CD4-positive, alpha-beta memory T cell (primary cell): ENCODE measurements around the gene TRIM7. TPM values are rescaled to one million over a fixed set of nuclear protein-coding genes. Genes with fewer than 3 reads are reported as not detected.
A peak's percentile ranks its signal among the peaks of the same experiment; 100 is the strongest.

Experiments used
- CTCF ChIA-PET: fragments of 350-600 bp; sonication (Branson Sonifier 250); formaldehyde crosslinking; loops from one replicate; lab custom pipeline; 2021; ENCODE audit warnings: inconsistent platforms; ENCODE audit not compliant: partially characterized antibody; lab: Charles Lee
- POLR2A ChIA-PET: fragments of 350-600 bp; sonication (Branson Sonifier 250); formaldehyde crosslinking; loops from one replicate; lab custom pipeline; 2021; ENCODE audit not compliant: partially characterized antibody; lab: Charles Lee
- DNase-seq, 5 donors: peaks; one replicate each; pipeline versions ENCODE4 v3.0.0 to v3.0.0-alpha.2; 2020 to 2022; ENCODE audit warnings: mixed read lengths in 1 of 5
- H3K27ac ChIP-seq: one replicate; pipeline ENCODE4 v1.7.0; 2013; ENCODE audit warnings: low read depth, low read length
- H3K27me3 ChIP-seq: 2 replicates; pipeline ENCODE4 v1.7.0; 2013; ENCODE audit warnings: mild to moderate bottlenecking, low read length, moderate library complexity; ENCODE audit not compliant: insufficient read depth
- H3K36me3 ChIP-seq: 2 replicates; pipeline ENCODE4 v1.7.0; 2013; ENCODE audit warnings: mild to moderate bottlenecking, low read length, moderate library complexity; ENCODE audit not compliant: insufficient read depth
- H3K4me1 ChIP-seq: 2 replicates; pipeline ENCODE4 v1.7.0; 2013; ENCODE audit warnings: mild to moderate bottlenecking, low read length, moderate library complexity; ENCODE audit not compliant: insufficient read depth
- H3K4me3 ChIP-seq, 2 donors: one replicate each; pipeline ENCODE4 v1.7.0; 2013; ENCODE audit warnings: low read length in 2 of 2, mild to moderate bottlenecking in 1 of 2
- H3K9me3 ChIP-seq, 2 donors: one replicate each; pipeline ENCODE4 v1.7.0; 2013; ENCODE audit warnings: low read length in 2 of 2, control low read depth in 1 of 2; ENCODE audit not compliant: control insufficient read depth in 1 of 2
- H3K27ac Mint-ChIP-seq, 7 donors: one replicate each; pipeline ENCODE4 v1.8.0; 2020 to 2021; ENCODE audit warnings: mixed read lengths in 7 of 7, mild to moderate bottlenecking in 6 of 7, inconsistent platforms in 3 of 7, moderate library complexity in 3 of 7
- H3K27me3 Mint-ChIP-seq, 2 donors: one replicate each; pipeline ENCODE4 v1.8.0; 2020 to 2021; ENCODE audit warnings: mixed read lengths in 2 of 2
- H3K36me3 Mint-ChIP-seq, 2 donors: one replicate each; pipeline ENCODE4 v1.8.0; 2020 to 2021; ENCODE audit warnings: mixed read lengths in 2 of 2, inconsistent platforms in 1 of 2, mild to moderate bottlenecking in 1 of 2
- H3K4me1 Mint-ChIP-seq, 4 donors: one replicate each; pipeline ENCODE4 v1.8.0; 2020 to 2021; ENCODE audit warnings: mixed read lengths in 4 of 4, mild to moderate bottlenecking in 1 of 4
- H3K4me3 Mint-ChIP-seq, 8 donors: one replicate each; pipeline ENCODE4 v1.8.0; 2020 to 2021; ENCODE audit warnings: mixed read lengths in 8 of 8, mild to moderate bottlenecking in 7 of 8, moderate library complexity in 6 of 8, inconsistent platforms in 3 of 8
- H3K9me3 Mint-ChIP-seq, 8 donors: one replicate each; pipeline ENCODE4 v1.8.0; 2020 to 2021; ENCODE audit warnings: mixed read lengths in 8 of 8, mild to moderate bottlenecking in 5 of 8, inconsistent platforms in 3 of 8, moderate library complexity in 1 of 8
- intact Hi-C: fragments of 100-400 bp; cut with micrococcal nuclease; formaldehyde crosslinking; loops from one replicate; pipeline ENCODE4 v1.15.1; 2023
- polyA plus RNA-seq, 2 donors: library from polyadenylated mRNA; unstranded; fragments of 300-500 nt; fragmentation: Illumina TruSeq; gene quantifications; one replicate each; pipeline ENCODE4 v1.2.3, GENCODE V29; 2021
- total RNA-seq, 2 experiments: library from RNA; stranded (reverse); gene quantifications; one replicate each; pipeline ENCODE4 v1.2.3, GENCODE V29; 2021

Gene TRIM7
- total and polyA plus RNA-seq, 4 experiments from 2014 or later, result 0.63 to 4.2 (median 2.0) TPM

DNA sequence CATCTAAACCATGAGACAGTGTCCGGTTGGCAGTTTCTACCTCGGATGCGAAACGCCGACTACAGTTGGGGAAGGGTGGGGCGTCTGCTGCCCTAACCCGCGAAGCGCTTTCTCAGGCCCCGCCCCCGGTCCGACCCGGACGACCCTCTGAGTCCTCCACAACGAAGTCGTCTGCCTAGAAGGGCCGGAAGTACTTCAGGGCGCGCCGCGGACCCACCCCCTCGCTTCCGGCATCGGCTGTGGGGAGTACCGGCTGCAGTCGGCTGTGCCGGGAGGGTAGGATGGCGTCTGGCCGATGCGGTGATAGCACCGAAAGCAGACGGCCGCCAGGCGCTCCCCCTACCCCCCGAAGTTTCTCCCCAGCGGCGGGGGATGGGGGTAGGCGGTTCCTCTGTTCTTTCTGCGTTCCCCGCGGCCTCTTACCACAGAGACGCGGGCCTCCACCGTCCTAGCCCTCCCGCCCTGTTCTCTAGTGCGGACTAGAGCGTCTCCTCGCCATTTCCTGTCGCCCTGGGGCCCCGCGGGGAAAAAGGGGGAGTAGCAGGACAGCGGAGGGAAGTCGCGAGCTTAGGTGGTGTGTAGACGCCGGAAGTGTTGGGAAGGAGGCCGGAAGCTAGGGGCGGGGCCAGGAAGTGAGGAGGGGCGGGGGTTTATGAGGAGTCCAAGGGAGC, 18.2 kb upstream of the TRIM7 start, which contains the start of gene TRIM41:
TRIM41 (plus strand) TSS at position 224 of the 671 bp plus-strand sequence. CDS start 719 bp downstream, outside the sequence.
- Mint-ChIP-seq H3K27ac (peak within 1 kb of the TSS; percentile 98 to 100 (median 99)), H3K4me3 (peak within 1 kb of the TSS; percentile 90 to 99 (median 97)), H3K36me3 (peaks cover 0 to 42% of the 10 kb centered on the region in 2 donors), H3K9me3 (peaks cover 0 to 40% (median 4%) of the 10 kb centered on the region in 8 donors), H3K27me3 (peaks cover 0 to 18% of the 10 kb centered on the region in 2 donors), H3K4me1 (peaks cover 32 to 75% (median 52%) of the 10 kb centered on the region in 4 donors)
- H3K36me3 ChIP-seq, result no peaks in the 10 kb centered on the region
- ChIA-PET CTCF (interaction anchor here (1.2 to 2.6 kb wide), 7 partner anchors 16 to 39 kb away, joined by 3 to 28 read pairs (median 10); partner anchors contain the start of gene TRIM52), POLR2A (interaction anchor here (0.8 to 9.4 kb wide), 16 partner anchors 9 to 420 kb away, joined by 3 to 375 read pairs (median 8); partner anchors contain the start of genes RACK1, TRIM52 and TRIM7)
- peak within 1 kb of the TSS; percentile 62 to 90 for H3K4me3 ChIP-seq
- H3K27ac ChIP-seq, result peak within 1 kb of the TSS; percentile 97
- no peaks in the 10 kb centered on the region for H3K9me3 ChIP-seq
- peak; percentile 97 to 98 (median 97) for DNase-seq
- intact Hi-C loops, result loop anchor here (1.0 to 2.0 kb wide), 6 partner anchors 20 to 420 kb away; partner anchors contain the start of genes MGAT1, RACK1, TRIM52 and ZFP62
- peaks cover 52% of the 10 kb centered on the region for H3K4me1 ChIP-seq
- H3K27me3 ChIP-seq, result no peaks in the 10 kb centered on the region

DNA sequence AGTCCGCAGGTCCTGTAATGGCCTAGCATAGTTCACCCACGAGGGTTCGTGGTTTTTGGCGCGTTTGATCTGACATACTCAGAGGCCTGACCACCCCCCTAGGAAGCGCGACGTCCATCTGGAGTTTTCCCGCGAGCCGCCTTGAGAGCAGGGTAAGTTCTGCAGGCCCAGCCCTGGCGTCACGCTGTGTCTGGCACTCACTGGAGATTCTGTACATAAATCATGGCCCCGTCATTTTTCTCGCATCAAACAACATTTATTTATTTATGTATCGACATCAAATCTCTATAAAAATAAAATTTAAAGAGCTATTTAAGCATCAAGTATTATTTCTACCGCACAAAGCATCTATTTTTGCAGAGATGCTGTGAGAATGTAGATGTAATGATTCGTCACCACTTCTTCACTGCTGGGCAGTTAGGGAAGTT, 17.6 kb upstream of the TRIM7 start:
- Histone ChIP-seq H3K27ac (peak overlapping the region; percentile 97), H3K9me3 (no peaks in the 10 kb centered on the region), H3K4me1 (peaks cover 56% of the 10 kb centered on the region), H3K36me3 (no peaks in the 10 kb centered on the region), H3K4me3 (peak overlapping the region; percentile 62 to 90), H3K27me3 (no peaks in the 10 kb centered on the region)
- ChIA-PET POLR2A (interaction anchor here (1.1 to 9.4 kb wide), 12 partner anchors 9 to 419 kb away, joined by 3 to 375 read pairs (median 10); partner anchors contain the start of genes RACK1, TRIM52 and TRIM7), CTCF (interaction anchor here (1.5 to 2.6 kb wide), 5 partner anchors 15 to 38 kb away, joined by 3 to 28 read pairs (median 13); partner anchors contain the start of gene TRIM52)
- Mint-ChIP-seq H3K4me1 (peaks cover 35 to 81% (median 56%) of the 10 kb centered on the region in 4 donors), H3K9me3 (peaks cover 0 to 45% (median 4%) of the 10 kb centered on the region in 8 donors), H3K4me3 (peak overlapping the region; percentile 90 to 99 (median 97)), H3K27ac (peak overlapping the region; percentile 98 to 100 (median 99)), H3K27me3 (peaks cover 0 to 23% of the 10 kb centered on the region in 2 donors), H3K36me3 (peaks cover 0 to 47% of the 10 kb centered on the region in 2 donors)
- intact Hi-C loops, result loop anchor here (1.0 to 2.0 kb wide), 7 partner anchors 15 to 420 kb away; partner anchors contain the start of genes MGAT1, RACK1, TRIM52 and ZFP62
- no peak for DNase-seq

- DNase-seq, result peak; percentile 93 to 97 (median 95)
- Mint-ChIP-seq H3K36me3 (peaks cover 0 to 53% of the 10 kb centered on the region in 2 donors), H3K27me3 (peaks cover 0 to 24% of the 10 kb centered on the region in 2 donors), H3K4me1 (peaks cover 38 to 87% (median 57%) of the 10 kb centered on the region in 4 donors), H3K4me3 (peak overlapping the region; percentile 90 to 99 (median 97)), H3K27ac (peak overlapping the region; percentile 98 to 100 (median 99)), H3K9me3 (peaks cover 0 to 48% (median 4%) of the 10 kb centered on the region in 8 donors)
- Histone ChIP-seq H3K27ac (peak overlapping the region; percentile 97), H3K9me3 (no peaks in the 10 kb centered on the region), H3K4me1 (peaks cover 59% of the 10 kb centered on the region), H3K36me3 (no peaks in the 10 kb centered on the region), H3K4me3 (peak overlapping the region; percentile 62 to 90), H3K27me3 (no peaks in the 10 kb centered on the region)
- ChIA-PET POLR2A (interaction anchor here (1.1 to 9.4 kb wide), 12 partner anchors 8 to 418 kb away, joined by 3 to 375 read pairs (median 10); partner anchors contain the start of genes RACK1, TRIM52 and TRIM7), CTCF (interaction anchor here (1.5 to 2.6 kb wide), 5 partner anchors 15 to 39 kb away, joined by 3 to 28 read pairs (median 13); partner anchors contain the start of gene TRIM52)
- intact Hi-C loops, result loop anchor here (1.0 to 2.0 kb wide), 3 partner anchors 15 to 419 kb away; partner anchors contain the start of genes MGAT1 and ZFP62
Measured at GRCh38 chr5:181221792-181222629, 17.0 kb upstream of the TRIM7 start.

DNA sequence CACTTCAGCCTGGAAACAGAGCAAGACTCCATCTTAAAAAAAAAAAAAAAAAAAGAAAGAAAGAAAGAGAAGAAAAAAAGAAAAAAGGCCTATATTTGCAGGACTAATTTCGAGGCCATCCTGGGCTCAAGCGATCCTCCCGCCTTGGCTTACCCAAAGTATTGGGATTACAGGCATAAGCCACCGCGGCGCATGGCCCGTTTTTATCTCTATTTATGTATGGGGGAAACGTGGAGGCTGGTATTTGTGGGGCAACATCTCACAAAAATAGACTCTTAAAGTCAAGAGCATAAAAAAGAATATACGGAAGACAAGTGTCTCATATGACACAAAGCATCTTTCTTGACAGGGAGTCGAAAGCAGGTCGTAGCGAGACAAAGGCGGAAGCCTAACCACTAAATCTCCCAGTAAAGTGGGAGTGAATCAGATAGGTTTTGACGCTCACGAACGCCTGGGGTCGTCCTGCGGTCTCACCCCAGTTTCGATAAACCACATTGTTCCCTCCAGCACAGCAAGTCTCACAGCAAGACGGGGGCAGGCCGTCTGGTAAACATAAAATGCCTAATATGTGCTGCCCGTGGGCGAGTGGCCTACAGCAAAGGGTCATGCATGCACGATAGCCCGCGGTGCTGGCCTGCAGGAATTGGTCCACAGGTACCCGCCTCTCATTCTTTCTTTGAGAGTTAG, 16.3 kb upstream of the TRIM7 start:
- CTCF ChIA-PET, result interaction anchor here (1.5 to 2.6 kb wide), 5 partner anchors 14 to 40 kb away, joined by 3 to 28 read pairs (median 13); partner anchors contain the start of gene TRIM52
- H3K9me3 ChIP-seq, result no peaks in the 10 kb centered on the region
- H3K27me3 Mint-ChIP-seq, result peaks cover 0 to 24% of the 10 kb centered on the region in 2 donors
- peak overlapping the region; percentile 33 to 34 for H3K4me3 ChIP-seq
- H3K4me1 ChIP-seq, result peaks cover 60% of the 10 kb centered on the region
- DNase-seq, result peak; percentile 72 to 85 (median 75)
- H3K4me1 Mint-ChIP-seq, result peaks cover 39 to 88% (median 57%) of the 10 kb centered on the region in 4 donors
- H3K27ac ChIP-seq, result peak overlapping the region; percentile 97
- H3K36me3 Mint-ChIP-seq, result peaks cover 0 to 52% of the 10 kb centered on the region in 2 donors
- intact Hi-C loops, result no loop called here
- POLR2A ChIA-PET, result interaction anchor here (2.2 to 9.4 kb wide), 7 partner anchors 7 to 40 kb away, joined by 7 to 375 read pairs (median 131); partner anchors contain the start of genes RACK1, TRIM52 and TRIM7
- peaks cover 0 to 48% (median 4%) of the 10 kb centered on the region in 8 donors for H3K9me3 Mint-ChIP-seq
- no peaks in the 10 kb centered on the region for H3K27me3 ChIP-seq
- H3K36me3 ChIP-seq, result no peaks in the 10 kb centered on the region
- peak overlapping the region; percentile 90 to 99 (median 97) for H3K4me3 Mint-ChIP-seq
- H3K27ac Mint-ChIP-seq, result peak overlapping the region; percentile 98 to 100 (median 99)

DNA sequence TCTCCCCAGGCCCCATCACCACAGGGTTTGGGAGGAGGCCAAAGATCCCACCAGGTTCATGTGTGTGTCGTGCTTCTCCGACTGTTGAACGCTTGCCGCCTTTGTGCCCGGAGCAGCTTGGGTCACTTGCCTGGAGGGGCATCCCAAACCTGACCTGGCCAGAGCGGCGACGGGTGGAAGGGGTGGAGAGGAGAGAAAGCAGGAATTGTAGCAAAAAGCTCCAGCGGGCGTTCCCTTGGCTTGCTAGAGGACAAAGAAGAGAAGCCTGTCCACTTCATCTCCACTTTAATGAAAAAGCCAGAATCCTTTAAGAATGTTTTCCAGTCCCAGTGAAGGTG, 15.2 kb upstream of the TRIM7 start:
- intact Hi-C loops, result no loop called here
- peaks cover 0 to 24% of the 10 kb centered on the region in 2 donors for H3K27me3 Mint-ChIP-seq
- peaks cover 0 to 48% (median 4%) of the 10 kb centered on the region in 8 donors for H3K9me3 Mint-ChIP-seq
- H3K4me1 ChIP-seq, result peaks cover 53% of the 10 kb centered on the region
- no peak overlapping the region for H3K27ac ChIP-seq
- no peaks in the 10 kb centered on the region for H3K9me3 ChIP-seq
- CTCF ChIA-PET, result interaction anchor here (1.5 kb wide), 1 partner anchor 36 kb away, joined by 3 read pairs; no protein-coding TSS in a partner anchor
- H3K36me3 Mint-ChIP-seq, result peaks cover 0 to 50% of the 10 kb centered on the region in 2 donors
- H3K4me1 Mint-ChIP-seq, result peaks cover 35 to 80% (median 51%) of the 10 kb centered on the region in 4 donors
- POLR2A ChIA-PET, result interaction anchor here (1.0 to 9.4 kb wide), 5 partner anchors 13 to 41 kb away, joined by 4 to 375 read pairs (median 16); partner anchors contain the start of genes RACK1, TRIM52 and TRIM7
- DNase-seq, result no peak
- no peaks in the 10 kb centered on the region for H3K27me3 ChIP-seq
- H3K27ac Mint-ChIP-seq, result peak overlapping the region in 4 of 7 donors; percentile 52 to 100 (median 84)
- no peak overlapping the region for H3K4me3 ChIP-seq
- no peaks in the 10 kb centered on the region for H3K36me3 ChIP-seq
- H3K4me3 Mint-ChIP-seq, result peak overlapping the region in 3 of 8 donors; percentile 29 to 74 (median 62)
